ENCODE measurements around the gene ZNF804B.
"Not testable (repeated sequence)": the region's sequence is repeated elsewhere in the genome, so short reads cannot be mapped to it uniquely, and the experiment has no call there.

Gene ZNF804B

GRCh38 chr7:89094269-89094668 lies 334.8 kb downstream of the ZNF804B start:
- DNase-seq (ENCODE audit: low spot score): no peak

- DNase-seq (ENCODE audit: low spot score): no peak
Observed at GRCh38 chr7:89103564-89103963, 344.1 kb downstream of the ZNF804B start.

- DNase-seq (ENCODE audit: low spot score): no peak
Observed at GRCh38 chr7:89104748-89105685, 345.5 kb downstream of the ZNF804B start.

GRCh38 chr7:89123871-89124270 lies 364.4 kb downstream of the ZNF804B start:
- no peak for DNase-seq (ENCODE audit: low spot score)

GRCh38 chr7:89129600-89130375 lies 370.3 kb downstream of the ZNF804B start:
- no peak for DNase-seq (ENCODE audit: low spot score)

GRCh38 chr7:89133357-89133756 lies 373.9 kb downstream of the ZNF804B start:
- no peak for DNase-seq (ENCODE audit: low spot score)

GRCh38 chr7:89133819-89134218 lies 374.3 kb downstream of the ZNF804B start:
- no peak for DNase-seq (ENCODE audit: low spot score)

GRCh38 chr7:89145801-89146200 lies 386.3 kb downstream of the ZNF804B start:
- DNase-seq (ENCODE audit: low spot score): no peak

GRCh38 chr7:89160107-89160506 lies 400.6 kb downstream of the ZNF804B start:
- DNase-seq (ENCODE audit: low spot score): no peak

GRCh38 chr7:89165421-89165820 lies 405.9 kb downstream of the ZNF804B start:
- no peak for DNase-seq (ENCODE audit: low spot score)

GRCh38 chr7:89170628-89171027 lies 411.1 kb downstream of the ZNF804B start:
- DNase-seq (ENCODE audit: low spot score): no peak

- no peak for DNase-seq (ENCODE audit: low spot score)
Observed at GRCh38 chr7:89182116-89182515, 422.6 kb downstream of the ZNF804B start.

- no peak for DNase-seq (ENCODE audit: low spot score)
Observed at GRCh38 chr7:89183712-89184111, 424.2 kb downstream of the ZNF804B start.

- DNase-seq (ENCODE audit: low spot score): no peak
Observed at GRCh38 chr7:89200758-89201157, 441.3 kb downstream of the ZNF804B start.

GRCh38 chr7:89223900-89224395 lies 464.4 kb downstream of the ZNF804B start:
- no peak for DNase-seq (ENCODE audit: low spot score)

- not testable (repeated sequence) for DNase-seq (ENCODE audit: low spot score)
Observed at GRCh38 chr7:89228688-89229171, 469.2 kb downstream of the ZNF804B start.

GRCh38 chr7:89238156-89238555 lies 478.7 kb downstream of the ZNF804B start:
- DNase-seq (ENCODE audit: low spot score): no peak

- no peak for DNase-seq (ENCODE audit: low spot score)
Observed at GRCh38 chr7:89246196-89246595, 486.7 kb downstream of the ZNF804B start.

GRCh38 chr7:89247207-89247606 lies 487.7 kb downstream of the ZNF804B start:
- DNase-seq (ENCODE audit: low spot score): no peak

- DNase-seq (ENCODE audit: low spot score): no peak
Observed at GRCh38 chr7:89259085-89259484, 499.6 kb downstream of the ZNF804B start.

- no peak for DNase-seq (ENCODE audit: low spot score)
Observed at GRCh38 chr7:89264126-89264525, 504.6 kb downstream of the ZNF804B start.

- no peak for DNase-seq (ENCODE audit: low spot score)
Observed at GRCh38 chr7:89265631-89266030, 506.1 kb downstream of the ZNF804B start.

GRCh38 chr7:89283302-89283701 lies 523.8 kb downstream of the ZNF804B start:
- DNase-seq (ENCODE audit: low spot score): no peak
